Ishikawa (cell line): ENCODE data around the gene STK38.

Source experiments
- CEBPB ChIP-seq: IDR thresholded peaks from 2 replicates; pipeline ENCODE4 v1.6.1; 2012
- CREB1 ChIP-seq: IDR thresholded peaks from 2 replicates; pipeline ENCODE4 v1.6.1; 2012; ENCODE audit warnings: low read depth
- EGR1 ChIP-seq: IDR thresholded peaks from 2 replicates; pipeline ENCODE4 v1.6.1; 2012
- EP300 ChIP-seq: IDR thresholded peaks from 2 replicates; pipeline ENCODE4 v1.6.1; 2012; ENCODE audit warnings: borderline replicate concordance
- FOXM1 ChIP-seq: IDR thresholded peaks from 2 replicates; pipeline ENCODE4 v1.6.1; 2012; ENCODE audit warnings: low read depth, borderline replicate concordance
- MAX ChIP-seq: IDR thresholded peaks from 2 replicates; pipeline ENCODE4 v1.6.1; 2012
- NFIC ChIP-seq: IDR thresholded peaks from 2 replicates; pipeline ENCODE4 v1.6.1; 2012
- RAD21 ChIP-seq: IDR thresholded peaks from 2 replicates; pipeline ENCODE4 v1.6.1; 2012; ENCODE audit warnings: low read depth
- REST ChIP-seq: IDR thresholded peaks from 2 replicates; pipeline ENCODE4 v1.6.1; 2012; ENCODE audit warnings: low read depth, mild to moderate bottlenecking
- TAF1 ChIP-seq: IDR thresholded peaks from 2 replicates; pipeline ENCODE4 v1.6.1; 2012; ENCODE audit warnings: low read depth, mild to moderate bottlenecking
- TCF12 ChIP-seq: IDR thresholded peaks from 2 replicates; pipeline ENCODE4 v1.6.1; 2012; ENCODE audit warnings: low read depth
- TEAD4 ChIP-seq: IDR thresholded peaks from 2 replicates; pipeline ENCODE4 v1.6.1; 2012
- USF1 ChIP-seq: IDR thresholded peaks from 2 replicates; pipeline ENCODE4 v1.6.1; 2012
- YY1 ChIP-seq: IDR thresholded peaks from 2 replicates; pipeline ENCODE4 v1.6.1; 2012; ENCODE audit warnings: low read depth
- ZBTB7A ChIP-seq: IDR thresholded peaks from 2 replicates; pipeline ENCODE4 v1.6.1; 2012; ENCODE audit warnings: low read depth

Gene STK38

GRCh38 chr6:36491378-36491965 lies 55.8 kb downstream of the STK38 start:
- TF ChIP-seq CREB1 (no peak), NFIC (no peak), TCF12 (no peak), REST (peak; percentile 62)

- TF ChIP-seq REST (no peak), USF1 (no peak), EP300 (no peak), TEAD4 (no peak), YY1 (no peak), NFIC (no peak), EGR1 (no peak), FOXM1 (no peak), MAX (no peak), CEBPB (no peak), TCF12 (no peak), RAD21 (no peak), CREB1 (no peak), TAF1 (no peak), ZBTB7A (no peak)
Measured at GRCh38 chr6:36489426-36489825, 57.9 kb downstream of the STK38 start.

- TF ChIP-seq TEAD4 (no peak), MAX (no peak), EP300 (no peak), EGR1 (no peak), RAD21 (no peak), REST (no peak)
Measured at GRCh38 chr6:36488221-36488620, 59.1 kb downstream of the STK38 start.

- TF ChIP-seq YY1: no peak
- TF ChIP-seq TCF12: no peak
- no peak for TF ChIP-seq CEBPB
- no peak for TF ChIP-seq EGR1
- TF ChIP-seq NFIC: no peak
- no peak for TF ChIP-seq ZBTB7A
- no peak for TF ChIP-seq MAX
- TF ChIP-seq REST: no peak
- no peak for TF ChIP-seq FOXM1
- no peak for TF ChIP-seq RAD21
- no peak for TF ChIP-seq EP300
- no peak for TF ChIP-seq TAF1
Measured at GRCh38 chr6:36487698-36488097, 59.6 kb downstream of the STK38 start.
